Measurements from ENCODE around the gene TNNI2. TPM values are rescaled to one million over a fixed set of nuclear protein-coding genes. Genes with fewer than 3 reads are reported as not detected.
"Not testable (repeated sequence)": the region's sequence is repeated elsewhere in the genome, so short reads cannot be mapped to it uniquely, and the experiment has no call there.

Gene TNNI2
- polyA plus RNA-seq, 1 donor (not counting 4 experiments of a cell fraction or from before 2014, with no cell fraction given), result 10.7 TPM

DNA sequence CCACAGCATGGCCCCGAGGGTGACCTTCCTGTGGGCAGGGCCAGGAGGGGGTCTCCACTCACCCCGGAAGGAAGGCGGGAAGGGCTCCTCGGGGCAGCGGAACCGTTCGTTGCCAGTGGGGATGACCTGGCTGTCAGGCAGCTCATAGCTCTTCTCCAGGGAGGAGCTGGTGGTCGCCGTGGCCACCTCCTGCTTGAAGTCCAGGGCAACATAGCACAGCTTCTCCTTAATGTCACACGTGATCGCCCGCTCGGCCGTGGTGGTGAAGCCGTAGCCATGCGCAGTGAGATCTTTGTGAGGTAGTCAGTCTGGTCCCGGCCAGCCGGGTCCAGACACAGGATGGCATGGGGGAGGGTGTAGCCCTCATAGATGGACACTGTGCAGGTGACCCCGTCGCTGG lies 35.5 kb upstream of the TNNI2 start:
- Histone ChIP-seq H3K27ac (ENCODE audit: control insufficient read depth, insufficient read depth, low read length) (no peak overlapping the region), H3K9ac (ENCODE audit: control insufficient read depth, extremely low read depth, insufficient read depth, low read length) (no peak overlapping the region), H4K20me1 (ENCODE audit: control insufficient read depth, extremely low read depth, insufficient read depth, low read length) (no peaks in the 10 kb centered on the region), H2AFZ (ENCODE audit: control insufficient read depth, low read length) (no peak overlapping the region), H3K79me2 (ENCODE audit: control insufficient read depth, insufficient read depth, low read length) (no peaks in the 10 kb centered on the region), H3K4me1 (ENCODE audit: control insufficient read depth, extremely low read depth, insufficient read depth, low read length) (no peaks in the 10 kb centered on the region), H3K9me1 (ENCODE audit: control insufficient read depth, extremely low read depth, insufficient read depth, low read length) (no peaks in the 10 kb centered on the region), H3K9me3 (ENCODE audit: control insufficient read depth, low read depth, low read length) (no peaks in the 10 kb centered on the region), H3K36me3 (ENCODE audit: control insufficient read depth in 2 of 2, extremely low read depth in 1 of 2, insufficient read depth in 2 of 2, low read length in 2 of 2) (no peaks in the 10 kb centered on the region), H3K4me2 (ENCODE audit: control insufficient read depth, extremely low read depth, insufficient read depth, low read depth, low read length) (no peak overlapping the region), H3K27me3 (ENCODE audit: control insufficient read depth, extremely low read depth, insufficient read depth, low read length) (no peaks in the 10 kb centered on the region), H3K4me3 (ENCODE audit: control insufficient read depth in 2 of 3, extremely low read depth in 1 of 3, insufficient read depth in 2 of 3, low read depth in 1 of 3, low read length in 3 of 3) (no peak overlapping the region)
- no peak for FAIRE-seq
- dilution Hi-C loops (cut with MboI; ENCODE audit: extremely low pct_ligation_motif_present, low sequenced_read_pairs), result no loop called here
- TF ChIP-seq, protein P1, sequence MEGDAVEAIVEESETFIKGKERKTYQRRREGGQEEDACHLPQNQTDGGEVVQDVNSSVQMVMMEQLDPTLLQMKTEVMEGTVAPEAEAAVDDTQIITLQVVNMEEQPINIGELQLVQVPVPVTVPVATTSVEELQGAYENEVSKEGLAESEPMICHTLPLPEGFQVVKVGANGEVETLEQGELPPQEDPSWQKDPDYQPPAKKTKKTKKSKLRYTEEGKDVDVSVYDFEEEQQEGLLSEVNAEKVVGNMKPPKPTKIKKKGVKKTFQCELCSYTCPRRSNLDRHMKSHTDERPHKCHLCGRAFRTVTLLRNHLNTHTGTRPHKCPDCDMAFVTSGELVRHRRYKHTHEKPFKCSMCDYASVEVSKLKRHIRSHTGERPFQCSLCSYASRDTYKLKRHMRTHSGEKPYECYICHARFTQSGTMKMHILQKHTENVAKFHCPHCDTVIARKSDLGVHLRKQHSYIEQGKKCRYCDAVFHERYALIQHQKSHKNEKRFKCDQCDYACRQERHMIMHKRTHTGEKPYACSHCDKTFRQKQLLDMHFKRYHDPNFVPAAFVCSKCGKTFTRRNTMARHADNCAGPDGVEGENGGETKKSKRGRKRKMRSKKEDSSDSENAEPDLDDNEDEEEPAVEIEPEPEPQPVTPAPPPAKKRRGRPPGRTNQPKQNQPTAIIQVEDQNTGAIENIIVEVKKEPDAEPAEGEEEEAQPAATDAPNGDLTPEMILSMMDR (optimal IDR thresholded peaks at IDR 0.05 in 1 of 3, IDR thresholded peaks at IDR 0.05 in 1 of 3, conservative IDR thresholded peaks at IDR 0.05 in 1 of 3; ENCODE audit: extremely low read depth in 1 of 3, insufficient read depth in 2 of 3, low read length in 3 of 3), result no peak
- TF ChIP-seq EZH2 (IDR thresholded peaks at IDR 0.05; ENCODE audit: low read length), result no peak
- no peak for DNase-seq (ENCODE audit: low read depth, low spot score)

DNA sequence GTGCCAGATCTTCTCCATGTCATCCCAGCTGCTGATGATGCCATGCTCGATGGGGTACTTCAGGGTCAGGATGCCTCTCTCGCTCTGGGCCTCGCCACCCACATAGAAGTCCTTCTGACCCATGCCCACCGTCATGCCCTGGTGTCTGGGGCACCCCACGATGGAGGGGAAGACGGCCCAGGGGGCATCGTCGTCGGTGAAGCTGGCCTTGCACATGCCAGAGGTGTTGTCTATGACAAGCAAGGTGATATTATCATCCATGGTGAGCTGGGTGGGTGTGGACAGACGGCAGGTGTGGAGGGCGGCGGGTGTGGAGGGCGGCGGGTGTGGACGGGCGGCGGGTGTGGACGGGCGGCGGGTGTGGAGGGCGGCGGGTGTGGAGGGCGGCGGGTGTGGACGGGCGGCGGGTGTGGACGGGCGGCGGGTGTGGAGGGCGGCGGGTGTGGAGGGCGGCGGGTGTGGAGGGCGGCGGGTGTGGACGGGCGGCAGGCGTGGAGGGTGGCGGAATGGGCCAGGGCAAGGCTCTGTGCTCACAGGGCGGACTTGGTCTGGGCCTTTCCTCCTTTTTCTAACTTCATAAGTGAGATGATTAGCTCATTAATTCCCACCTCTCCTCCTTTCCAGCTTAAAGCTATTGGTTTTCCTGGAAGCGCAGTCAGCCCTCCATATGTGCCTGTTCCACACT lies 34.8 kb upstream of the TNNI2 start:
- H4K20me1 ChIP-seq (ENCODE audit: control insufficient read depth, extremely low read depth, insufficient read depth, low read length); H3K9me1 ChIP-seq (ENCODE audit: control insufficient read depth, extremely low read depth, insufficient read depth, low read length); H3K79me2 ChIP-seq (ENCODE audit: control insufficient read depth, insufficient read depth, low read length); H3K9me3 ChIP-seq (ENCODE audit: control insufficient read depth, low read depth, low read length); H3K4me1 ChIP-seq (ENCODE audit: control insufficient read depth, extremely low read depth, insufficient read depth, low read length); H3K36me3 ChIP-seq (ENCODE audit: control insufficient read depth in 2 of 2, extremely low read depth in 1 of 2, insufficient read depth in 2 of 2, low read length in 2 of 2); H3K27ac ChIP-seq (ENCODE audit: control insufficient read depth, insufficient read depth, low read length); H3K4me3 ChIP-seq (ENCODE audit: control insufficient read depth in 2 of 3, extremely low read depth in 1 of 3, insufficient read depth in 2 of 3, low read depth in 1 of 3, low read length in 3 of 3); H3K27me3 ChIP-seq (ENCODE audit: control insufficient read depth, extremely low read depth, insufficient read depth, low read length); H2AFZ ChIP-seq (ENCODE audit: control insufficient read depth, low read length); H3K4me2 ChIP-seq (ENCODE audit: control insufficient read depth, extremely low read depth, insufficient read depth, low read depth, low read length); H3K9ac ChIP-seq (ENCODE audit: control insufficient read depth, extremely low read depth, insufficient read depth, low read length); DNase-seq (ENCODE audit: low read depth, low spot score); FAIRE-seq; dilution Hi-C loops (cut with MboI; ENCODE audit: extremely low pct_ligation_motif_present, low sequenced_read_pairs): not testable (repeated sequence)

DNA sequence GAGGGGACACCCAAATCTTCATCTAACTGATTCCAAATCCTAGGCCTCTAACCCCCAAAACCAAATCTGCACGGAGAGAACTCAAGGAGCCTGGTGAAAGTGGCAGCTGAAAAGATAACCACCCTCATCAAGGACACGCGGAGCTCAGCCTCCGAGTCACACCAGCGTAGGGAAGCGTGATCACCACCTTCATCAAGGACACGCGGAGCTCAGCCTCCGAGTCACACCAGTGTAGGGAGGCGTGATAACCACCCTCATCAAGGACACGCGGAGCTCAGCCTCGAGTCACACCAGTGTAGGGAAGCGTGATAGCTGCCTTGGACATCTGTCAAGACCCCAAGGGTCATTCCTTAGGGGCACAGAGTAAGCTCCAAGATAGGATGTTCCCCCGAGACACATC lies 33.3 kb upstream of the TNNI2 start:
- no peaks in the 10 kb centered on the region for H4K20me1 ChIP-seq (ENCODE audit: control insufficient read depth, extremely low read depth, insufficient read depth, low read length)
- DNase-seq (ENCODE audit: low read depth, low spot score) (no peak), FAIRE-seq (no peak)
- no peaks in the 10 kb centered on the region for H3K9me3 ChIP-seq (ENCODE audit: control insufficient read depth, low read depth, low read length)
- no peaks in the 10 kb centered on the region for H3K27me3 ChIP-seq (ENCODE audit: control insufficient read depth, extremely low read depth, insufficient read depth, low read length)
- TF ChIP-seq, protein P1 (optimal IDR thresholded peaks at IDR 0.05 in 1 of 3, IDR thresholded peaks at IDR 0.05 in 1 of 3, conservative IDR thresholded peaks at IDR 0.05 in 1 of 3; ENCODE audit: extremely low read depth in 1 of 3, insufficient read depth in 2 of 3, low read length in 3 of 3), result no peak
- TF ChIP-seq EZH2 (IDR thresholded peaks at IDR 0.05; ENCODE audit: low read length), result no peak
- H3K36me3 ChIP-seq (ENCODE audit: control insufficient read depth in 2 of 2, extremely low read depth in 1 of 2, insufficient read depth in 2 of 2, low read length in 2 of 2), result no peaks in the 10 kb centered on the region
- no peak overlapping the region for H3K9ac ChIP-seq (ENCODE audit: control insufficient read depth, extremely low read depth, insufficient read depth, low read length)
- no peak overlapping the region for H3K27ac ChIP-seq (ENCODE audit: control insufficient read depth, insufficient read depth, low read length)
- no peak overlapping the region for H3K4me3 ChIP-seq (ENCODE audit: control insufficient read depth in 2 of 3, extremely low read depth in 1 of 3, insufficient read depth in 2 of 3, low read depth in 1 of 3, low read length in 3 of 3)
- H2AFZ ChIP-seq (ENCODE audit: control insufficient read depth, low read length), result no peak overlapping the region
- peaks cover 2% of the 10 kb centered on the region for H3K4me1 ChIP-seq (ENCODE audit: control insufficient read depth, extremely low read depth, insufficient read depth, low read length)
- H3K4me2 ChIP-seq (ENCODE audit: control insufficient read depth, extremely low read depth, insufficient read depth, low read depth, low read length), result no peak overlapping the region
- H3K79me2 ChIP-seq (ENCODE audit: control insufficient read depth, insufficient read depth, low read length), result no peaks in the 10 kb centered on the region
- dilution Hi-C loops (cut with MboI; ENCODE audit: extremely low pct_ligation_motif_present, low sequenced_read_pairs), result no loop called here
- no peaks in the 10 kb centered on the region for H3K9me1 ChIP-seq (ENCODE audit: control insufficient read depth, extremely low read depth, insufficient read depth, low read length)
